Activated gamma-delta T cell treated with Interleukin-2 at 50 U/mL for 16 hours (primary cell): ENCODE results near the gene GABRB3.

Experiments used
- DNase-seq: peaks from one replicate; pipeline ENCODE4 v3.0.0-alpha.2; 2020

Gene GABRB3

GRCh38 chr15:26521691-26522198, 251.1 kb downstream of the GABRB3 start:
- DNase-seq = no peak

- no peak for DNase-seq
These were observed 251.7 kb downstream of the GABRB3 start for GRCh38 chr15:26521130-26521529.

GRCh38 chr15:26518885-26519284, 254.0 kb downstream of the GABRB3 start:
- no peak for DNase-seq

GRCh38 chr15:26516102-26516980, 256.5 kb downstream of the GABRB3 start:
- DNase-seq = no peak

GRCh38 chr15:26504009-26504408, 268.9 kb downstream of the GABRB3 start:
- DNase-seq = no peak
